Astrocyte of the spinal cord (primary cell): ENCODE results near the gene LRRC37A3.
"Not testable (repeated sequence)": the region's sequence is repeated elsewhere in the genome, so short reads cannot be mapped to it uniquely, and the experiment has no call there.

Experiments
- DNase-seq: peaks from one replicate; pipeline ENCODE4 v3.0.0; 2011; ENCODE audit warnings: low read depth, low spot score
- H3K4me3 ChIP-seq: 2 replicates; pipeline ENCODE4 v1.5.1; 2011; ENCODE audit warnings: low read depth, mild to moderate bottlenecking, low read length, moderate library complexity
- in situ Hi-C: cut with HindIII; loops from 2 replicates; pipeline ENCODE4 v1.10.0; 2017; ENCODE audit warnings: low sequenced_read_pairs
- TF ChIP-seq, protein P1 (sequence below): IDR thresholded peaks from 2 replicates; pipeline ENCODE4 v1.5.1; 2012; ENCODE audit warnings: low read depth, mild to moderate bottlenecking, low read length, inconsistent platforms

Gene LRRC37A3

GRCh38 chr17:64936117-64936516, 16.8 kb upstream of the LRRC37A3 start:
- H3K4me3 ChIP-seq = no peak overlapping the region
- in situ Hi-C loops = no loop called here
- no peak for DNase-seq
- TF ChIP-seq, protein P1, sequence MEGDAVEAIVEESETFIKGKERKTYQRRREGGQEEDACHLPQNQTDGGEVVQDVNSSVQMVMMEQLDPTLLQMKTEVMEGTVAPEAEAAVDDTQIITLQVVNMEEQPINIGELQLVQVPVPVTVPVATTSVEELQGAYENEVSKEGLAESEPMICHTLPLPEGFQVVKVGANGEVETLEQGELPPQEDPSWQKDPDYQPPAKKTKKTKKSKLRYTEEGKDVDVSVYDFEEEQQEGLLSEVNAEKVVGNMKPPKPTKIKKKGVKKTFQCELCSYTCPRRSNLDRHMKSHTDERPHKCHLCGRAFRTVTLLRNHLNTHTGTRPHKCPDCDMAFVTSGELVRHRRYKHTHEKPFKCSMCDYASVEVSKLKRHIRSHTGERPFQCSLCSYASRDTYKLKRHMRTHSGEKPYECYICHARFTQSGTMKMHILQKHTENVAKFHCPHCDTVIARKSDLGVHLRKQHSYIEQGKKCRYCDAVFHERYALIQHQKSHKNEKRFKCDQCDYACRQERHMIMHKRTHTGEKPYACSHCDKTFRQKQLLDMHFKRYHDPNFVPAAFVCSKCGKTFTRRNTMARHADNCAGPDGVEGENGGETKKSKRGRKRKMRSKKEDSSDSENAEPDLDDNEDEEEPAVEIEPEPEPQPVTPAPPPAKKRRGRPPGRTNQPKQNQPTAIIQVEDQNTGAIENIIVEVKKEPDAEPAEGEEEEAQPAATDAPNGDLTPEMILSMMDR = no peak

DNA sequence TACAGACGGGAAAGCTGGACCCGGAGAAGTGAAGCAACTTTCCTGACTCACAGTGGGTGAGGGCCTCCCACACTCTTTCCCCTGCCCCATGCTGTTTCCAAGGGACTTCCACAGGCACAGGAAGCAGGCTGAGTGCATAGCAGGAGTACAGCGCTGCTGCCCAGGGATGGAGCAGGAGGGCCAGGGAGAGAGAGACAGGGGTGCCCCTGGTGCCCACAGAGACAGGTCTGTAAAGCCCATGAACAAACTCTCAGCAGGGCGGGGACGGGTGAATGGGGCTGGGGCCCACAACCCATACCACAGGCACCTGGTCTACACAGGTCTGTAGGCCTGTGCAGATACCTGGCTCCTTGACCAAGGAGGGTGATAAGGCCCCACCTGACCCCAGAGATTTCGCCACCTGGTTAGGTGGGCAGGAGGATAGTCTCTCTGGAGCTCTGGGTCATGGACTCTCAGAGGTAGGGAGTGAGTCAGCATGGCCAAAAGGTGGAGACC, 15.1 kb upstream of the LRRC37A3 start:
- in situ Hi-C loops, DNase-seq, H3K4me3 ChIP-seq: not testable (repeated sequence)

DNA sequence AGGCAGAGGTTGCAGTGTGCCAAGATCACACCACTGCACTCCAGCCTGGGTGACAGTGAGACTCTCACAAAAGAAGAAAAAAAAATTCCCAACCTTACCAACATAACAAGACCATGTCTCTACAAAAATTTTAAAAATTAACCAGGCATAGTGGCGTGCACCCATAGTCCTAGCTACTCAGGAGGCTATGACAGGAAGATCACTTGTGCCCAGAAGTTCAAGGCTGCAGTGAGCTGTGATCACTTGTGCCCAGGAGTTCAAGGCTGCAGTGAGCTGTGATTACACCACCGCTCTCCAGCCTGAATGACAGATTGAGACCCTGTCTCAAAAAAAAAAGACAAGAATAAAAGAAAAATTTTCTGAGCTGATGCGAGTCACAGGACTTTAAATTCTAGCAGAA, 13.6 kb upstream of the LRRC37A3 start:
- H3K4me3 ChIP-seq, in situ Hi-C loops: not testable (repeated sequence)

GRCh38 chr17:64930374-64930773, 11.1 kb upstream of the LRRC37A3 start:
- in situ Hi-C loops, H3K4me3 ChIP-seq, DNase-seq: not testable (repeated sequence)

More for the DNA sequence above, 13.6 kb upstream of the LRRC37A3 start:
- not testable (repeated sequence) for DNase-seq

DNA sequence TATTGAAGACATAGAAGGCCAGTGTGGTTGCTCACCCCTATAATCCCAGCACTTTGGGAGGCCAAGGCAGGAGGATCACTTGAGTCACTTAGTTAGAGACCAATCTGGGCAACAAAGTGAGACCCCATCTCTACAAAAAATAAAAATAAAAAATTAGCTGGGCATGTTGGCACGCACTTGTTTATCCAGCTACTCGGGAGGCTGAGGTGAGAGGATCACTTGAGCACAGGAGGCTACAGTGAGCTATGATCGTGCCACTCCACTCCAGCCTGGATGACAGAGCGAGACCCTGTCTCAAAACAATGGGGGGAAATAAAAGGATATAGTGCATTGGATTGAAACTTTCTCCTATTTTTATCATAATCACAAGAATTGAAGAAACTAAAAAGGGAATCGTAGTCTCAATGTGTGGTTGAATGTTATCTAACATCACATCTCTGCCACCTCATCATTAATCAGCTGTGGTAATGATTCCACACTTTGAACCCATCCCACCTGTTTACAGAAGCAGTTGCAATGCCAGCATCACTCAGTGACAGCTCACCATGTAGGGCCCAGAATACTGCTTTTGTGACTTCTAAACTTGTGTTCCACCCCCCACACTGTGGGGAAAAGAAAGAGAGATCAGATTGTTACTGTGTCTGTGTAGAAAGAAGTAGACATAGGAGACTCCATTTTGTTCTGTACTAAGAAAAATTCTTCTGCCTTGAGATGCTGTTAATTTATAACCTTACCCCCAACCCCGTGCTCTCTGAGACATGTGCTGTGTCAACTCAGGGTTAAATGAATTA, 10.3 kb upstream of the LRRC37A3 start:
- H3K4me3 ChIP-seq, in situ Hi-C loops, DNase-seq: not testable (repeated sequence)

- DNase-seq, in situ Hi-C loops, H3K4me3 ChIP-seq: not testable (repeated sequence)
Observed at GRCh38 chr17:64928701-64929100, 9.4 kb upstream of the LRRC37A3 start.

- DNase-seq = peak; percentile 54
- in situ Hi-C loops, H3K4me3 ChIP-seq: not testable (repeated sequence)
- TF ChIP-seq, protein P1 = peak; percentile 35
Observed at GRCh38 chr17:64927444-64927843, 8.2 kb upstream of the LRRC37A3 start.

- in situ Hi-C loops, DNase-seq, H3K4me3 ChIP-seq: not testable (repeated sequence)
Observed at GRCh38 chr17:64926430-64926829, 7.2 kb upstream of the LRRC37A3 start.

- in situ Hi-C loops, H3K4me3 ChIP-seq, DNase-seq: not testable (repeated sequence)
Observed at GRCh38 chr17:64925244-64925643, 6.0 kb upstream of the LRRC37A3 start.

DNA sequence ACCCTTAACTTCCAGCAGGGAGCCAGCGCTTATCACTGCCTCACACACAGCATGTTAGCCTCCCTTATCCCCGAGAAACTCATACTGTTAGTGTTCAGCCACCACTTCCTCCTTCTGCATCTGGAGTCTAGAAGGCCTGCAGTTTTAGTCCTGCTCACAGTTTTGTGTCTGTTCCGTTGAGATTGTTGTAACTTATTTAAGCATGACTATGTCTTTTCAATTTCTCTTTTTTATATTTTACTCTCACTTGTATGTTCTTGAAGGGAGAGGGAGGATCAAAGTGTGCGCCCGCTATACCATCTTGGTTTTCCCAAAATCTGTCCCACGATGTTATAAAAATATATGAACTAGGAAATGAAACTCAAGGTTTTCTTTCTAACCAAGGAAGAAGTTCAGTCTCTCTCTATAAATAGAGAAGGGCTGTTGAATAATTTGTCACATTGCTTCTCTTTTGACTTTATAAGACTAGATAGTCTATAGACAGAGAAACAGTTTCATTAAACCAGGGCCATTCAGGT, 3.8 kb upstream of the LRRC37A3 start:
- in situ Hi-C loops, DNase-seq, H3K4me3 ChIP-seq: not testable (repeated sequence)
